GM21786 (cell line): ENCODE data around the gene TEPSIN.

Experiments used
- ATAC-seq: cut with Tn5 transposase; IDR thresholded peaks from one replicate; pipeline ENCODE4 v1.9.1; 2021; ENCODE audit not compliant: unreplicated experiment

TEPSIN gene

DNA sequence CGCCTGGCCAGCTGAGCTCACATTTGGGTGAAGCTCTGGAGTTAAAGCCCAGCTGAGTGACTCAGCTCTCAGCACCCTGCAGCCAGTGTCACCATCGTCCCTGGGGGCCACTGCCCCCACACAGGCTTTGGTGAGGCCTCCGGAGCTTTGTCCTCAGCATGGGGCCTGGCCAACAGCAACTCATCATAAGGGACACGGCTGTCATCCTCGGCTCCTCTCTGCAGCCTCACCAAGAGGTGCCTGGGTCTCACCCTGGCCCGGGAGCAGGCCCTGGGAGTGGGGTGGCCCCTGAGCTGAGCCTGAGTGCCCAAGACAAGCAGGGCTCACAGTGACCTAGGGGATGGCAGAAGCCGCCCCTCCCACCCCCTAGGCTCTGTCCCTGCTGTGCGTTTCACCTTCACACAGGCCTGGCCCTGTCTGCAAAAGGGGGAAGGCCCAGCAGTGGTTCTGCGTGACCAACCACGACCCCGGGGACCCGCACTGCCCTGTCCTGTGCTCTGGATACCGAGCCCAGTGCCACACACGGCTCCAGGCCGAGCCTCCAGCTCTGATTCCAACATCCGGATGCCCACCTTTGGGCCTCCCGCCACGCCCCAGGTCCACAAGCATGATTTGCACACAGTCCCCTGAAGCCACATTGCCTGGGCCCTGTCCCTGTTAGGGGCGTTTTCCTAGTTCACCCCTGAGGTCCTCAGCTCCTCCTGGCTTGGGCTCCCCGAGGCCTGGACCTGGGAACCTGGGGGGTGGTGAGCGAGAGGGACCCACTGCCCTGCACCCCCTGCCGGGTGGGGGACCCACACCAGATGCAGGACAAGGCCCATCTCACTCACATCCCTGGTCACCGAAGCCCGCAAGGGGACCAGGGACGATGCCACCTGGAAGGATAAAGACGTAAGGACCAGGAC lies 51.0 kb downstream of the TEPSIN start:
- ATAC-seq: no peak

DNA sequence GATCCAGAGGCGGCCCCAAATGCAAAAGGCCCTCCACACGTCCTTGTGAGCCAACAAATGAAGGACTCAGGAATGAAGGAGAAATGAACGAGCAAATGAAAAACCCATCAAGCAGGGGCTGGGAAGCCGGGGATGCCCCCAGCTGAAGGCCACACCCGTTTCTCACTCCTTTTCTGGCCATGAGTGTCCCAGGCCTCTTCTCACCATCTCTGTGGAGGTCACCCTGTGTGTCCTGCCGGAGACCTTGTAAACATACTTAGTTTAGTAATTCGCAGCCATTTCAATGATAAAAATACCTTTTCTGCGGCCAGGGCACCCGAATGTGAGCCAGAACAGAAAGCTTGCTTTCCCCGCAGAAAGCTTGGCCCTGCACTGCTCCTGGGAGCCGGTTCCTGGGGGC lies 51.7 kb downstream of the TEPSIN start:
- no peak for ATAC-seq

DNA sequence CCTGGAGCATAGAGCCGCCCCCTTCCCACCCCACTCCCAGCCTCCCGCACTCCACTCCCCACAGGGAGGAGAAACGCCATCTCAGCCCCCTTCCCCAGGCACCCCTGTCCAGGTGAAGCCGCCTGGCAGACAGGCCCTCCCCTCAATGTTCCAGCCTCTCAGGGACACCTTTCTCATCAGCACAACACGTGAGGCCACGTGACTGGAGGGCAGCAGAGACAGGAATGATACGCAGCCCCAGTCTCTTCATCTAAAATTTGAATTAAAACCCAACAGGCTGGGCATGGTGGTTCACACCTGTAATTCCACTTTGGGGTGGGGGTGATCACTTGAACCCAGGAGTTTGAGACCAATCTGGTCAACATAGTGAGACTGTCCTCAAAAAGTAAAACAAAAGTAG lies 52.7 kb downstream of the TEPSIN start:
- ATAC-seq: no peak

GRCh38 chr17:81184555-81184954 lies 54.3 kb downstream of the TEPSIN start:
- ATAC-seq: no peak

DNA sequence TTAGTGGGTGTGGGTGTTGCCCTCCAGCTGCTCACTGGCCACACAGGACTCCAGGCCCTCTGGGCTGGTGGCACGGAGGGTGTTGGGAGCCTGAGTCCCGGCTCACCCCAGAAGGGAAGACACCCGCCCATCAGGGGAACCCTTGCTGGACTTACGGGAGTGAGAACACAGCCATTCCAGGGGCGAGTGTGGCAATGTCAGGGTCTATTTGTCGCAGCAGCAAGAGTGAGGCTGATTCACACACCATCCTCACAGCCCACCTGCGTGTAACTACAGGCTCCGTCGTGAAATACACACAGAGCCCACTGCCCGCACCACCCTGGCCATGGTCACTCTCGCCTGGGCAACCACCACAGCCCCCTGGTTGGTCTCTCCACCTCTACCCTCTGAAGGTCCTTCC lies 55.0 kb downstream of the TEPSIN start:
- no peak for ATAC-seq

- ATAC-seq: no peak
Measured at GRCh38 chr17:81183316-81183715, 55.5 kb downstream of the TEPSIN start.

DNA sequence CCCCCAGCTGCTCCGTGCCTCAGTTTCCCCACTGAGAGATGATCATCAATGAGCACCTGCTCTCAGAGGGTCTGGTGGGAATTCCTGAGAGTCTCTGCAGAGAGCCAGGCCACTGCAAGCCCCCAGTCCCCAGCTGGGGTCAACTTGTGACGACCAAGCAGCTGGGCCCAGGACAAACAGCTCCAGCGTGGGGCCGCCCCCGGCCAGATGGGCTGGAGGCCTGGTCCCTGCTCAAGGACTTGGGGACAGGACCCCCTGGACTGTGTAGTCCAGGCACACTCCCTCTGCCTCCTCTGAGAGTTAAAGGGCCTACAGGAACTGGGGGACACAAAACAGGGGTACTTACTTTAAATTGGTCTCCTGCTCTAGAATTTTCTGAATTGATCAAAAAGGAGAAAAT lies 56.3 kb downstream of the TEPSIN start:
- no peak for ATAC-seq

DNA sequence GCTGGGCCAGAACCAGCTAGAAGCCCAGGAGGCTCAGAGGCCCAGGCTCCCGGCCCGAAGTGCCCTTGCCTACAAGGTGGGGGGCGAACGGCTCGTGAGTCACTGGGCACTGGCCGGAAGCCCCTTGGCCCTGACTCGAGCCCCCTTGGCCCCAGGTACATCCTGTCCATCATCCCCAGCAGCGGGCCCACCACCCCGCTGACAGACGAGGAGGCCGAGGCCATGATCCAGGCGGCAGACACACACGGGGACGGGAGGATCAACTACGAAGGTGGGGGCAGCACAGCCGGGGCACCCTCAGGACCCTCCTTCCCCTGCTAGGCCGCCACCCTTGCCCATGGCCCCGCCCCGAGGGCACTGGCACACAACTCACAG lies 57.1 kb downstream of the TEPSIN start:
- ATAC-seq: no peak

- ATAC-seq: no peak
Measured at GRCh38 chr17:81180836-81181810, 57.7 kb downstream of the TEPSIN start.

GRCh38 chr17:81179861-81180260 lies 59.0 kb downstream of the TEPSIN start:
- ATAC-seq: no peak

DNA sequence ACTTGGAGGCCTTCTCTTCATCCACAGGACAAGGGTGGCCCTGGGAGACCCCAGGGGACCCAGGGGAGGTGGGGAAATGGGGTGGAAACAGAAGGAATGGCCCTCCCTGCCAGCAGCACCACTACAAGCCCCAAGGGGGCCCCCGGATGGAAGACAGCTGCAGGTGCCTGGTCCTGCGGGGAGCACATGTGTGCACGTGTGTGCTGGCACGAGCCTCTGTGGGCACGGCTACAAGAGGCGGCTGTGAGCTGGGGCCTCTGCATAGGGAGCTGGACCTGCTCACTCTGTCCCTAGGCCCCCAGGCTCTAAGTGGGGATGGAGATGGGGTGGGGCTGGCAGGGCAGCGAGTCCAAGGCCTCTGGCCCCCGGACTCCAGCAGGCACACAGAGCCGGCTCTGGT lies 59.6 kb downstream of the TEPSIN start:
- ATAC-seq: no peak
